Heart right ventricle (tissue), 16 donors: ENCODE measurements around the gene LUM. TPM values are rescaled to one million over a fixed set of nuclear protein-coding genes. Genes with fewer than 3 reads are reported as not detected.

Experiments
- ATAC-seq, 8 donors: fragments of 200-7000 bp; cut with Tn5 transposase; one replicate each; pipeline ENCODE4 v1.9.1; 2020; ENCODE audit warnings: mild to moderate bottlenecking in 8 of 8, moderate library complexity in 8 of 8, moderate number of reproducible peaks in 1 of 8
- DNase-seq, 2 donors: peaks; one replicate each; pipeline ENCODE4 v3.0.0-alpha.2; 2020
- H3K27ac ChIP-seq, 10 donors: fragments of 200-600 bp; sonication (generic) in 2 of 10; one replicate each; pipeline versions ENCODE4 v1.5.0 to v1.8.0; 2020 to 2022; ENCODE audit warnings: mild to moderate bottlenecking in 3 of 10
- H3K27me3 ChIP-seq, 7 donors: fragments of 200-600 bp; one replicate each; pipeline ENCODE4 v1.8.0; 2021 to 2022; ENCODE audit warnings: mild to moderate bottlenecking in 2 of 7
- H3K36me3 ChIP-seq, 9 donors: fragments of 200-600 bp; sonication (generic) in 1 of 9; one replicate each; pipeline versions ENCODE4 v1.5.0 to v1.8.0; 2020 to 2022; ENCODE audit warnings: mild to moderate bottlenecking in 2 of 9
- H3K4me1 ChIP-seq, 9 donors: fragments of 200-600 bp; sonication (generic) in 1 of 9; one replicate each; pipeline versions ENCODE4 v1.5.0 to v1.8.0; 2020 to 2022; ENCODE audit warnings: mild to moderate bottlenecking in 4 of 9
- H3K4me3 ChIP-seq, 10 donors: fragments of 200-600 bp; sonication (generic) in 2 of 10; one replicate each; pipeline versions ENCODE4 v1.5.0 to v1.8.0; 2020 to 2022; ENCODE audit warnings: mild to moderate bottlenecking in 7 of 10, moderate library complexity in 2 of 10
- H3K9me3 ChIP-seq, 11 donors: fragments of 200-600 bp in 10 of 11; sonication (generic) in 2 of 11; one replicate each; pipeline versions ENCODE4 v1.5.0 to v1.8.0; 2013 to 2022; ENCODE audit warnings: mild to moderate bottlenecking in 2 of 11, control low read depth in 1 of 11, moderate library complexity in 1 of 11
- WGBS, 2 donors: extraction: QIAGEN DNeasy Blood & Tissue Kit; methylation state at CpG; one replicate each; pipeline ENCODE4 v1.1.7; 2013; ENCODE audit warnings: inconsistent platforms in 1 of 2; 5-methylcytosine and 5-hydroxymethylcytosine counted together
- intact Hi-C, 10 donors: fragments of 100-400 bp; cut with DNase I; formaldehyde crosslinking; loops; one replicate each; pipeline versions ENCODE4 v1.11.1 to v1.14.2; 2022
- polyA plus RNA-seq, 2 donors: library from polyadenylated mRNA; stranded (reverse); fragments of 200-250 nt; gene quantifications; one replicate each; pipeline ENCODE4 v1.2.3, GENCODE V29; 2013
- total RNA-seq, 10 donors: library from RNA; stranded (reverse); fragmentation: NEBNext Ultra II Directional in 3 of 10; extraction: Animal tissue kit (Norgen Biotek cat#: 25700) in 3 of 10; gene quantifications; one replicate each; pipeline versions ENCODE4 v1.2.1 to v1.2.4, GENCODE V29; 2021 to 2023
- TF ChIP-seq, protein P1 (sequence below), 9 donors: fragments of 200-600 bp; sonication (generic) in 2 of 9; IDR thresholded peaks; one replicate each; pipeline versions ENCODE4 v1.5.0 to v1.8.0; 2021 to 2022; ENCODE audit warnings: antibody characterized with exemption in 9 of 9, mild to moderate bottlenecking in 5 of 9, moderate library complexity in 1 of 9
- donor health status: Arrhythmogenic right ventricular cardiomyopathy.
- donor health status: ischemic (EF 13 %, LVEDD 7.1; RV severe dilation, severe dysfunction).
- donor health status: healthy with polysubstance abuse.
- donor health status: DM: no; HTN: yes; CAD: no.
- donor health status: DM: no; HTN: no; CAD: no.
- donor health status: ischemic (EF 25% LVEDD 6.9; RV normal size, moderate dysfunction).
- donor health status: ischemic (EF 25% LVEDD 5.7; RV mildly dilated, moderate dysfunction).
- donor health status: healthy.
- donor health status: DM: yes; HTN: yes; CAD: no.
- donor health status: Ischemic cardiomyopathy.
- donor health status: ischemic (EF 35%, LVEDD 5.7; RV mildly dilated, moderate dysfunction).
- donor health status: nonischemic (EF 11% LVEDD 7.7; RV severe dilation, severe dysfunction).
- donor health status: DM: yes; HTN: yes; CAD: no.
- donor health status: PGD.
- donor health status: ischemic (EF 29% LVEDD 5.4; RV normal size, mild dysfunction).
- donor health status: nonischemic (EF 23%, LVEDD 6.1; RV moderate dilation, normal function).

The LUM gene
- total and polyA plus RNA-seq, 12 donors: 25.1 to 193 (median 98.9) TPM

DNA sequence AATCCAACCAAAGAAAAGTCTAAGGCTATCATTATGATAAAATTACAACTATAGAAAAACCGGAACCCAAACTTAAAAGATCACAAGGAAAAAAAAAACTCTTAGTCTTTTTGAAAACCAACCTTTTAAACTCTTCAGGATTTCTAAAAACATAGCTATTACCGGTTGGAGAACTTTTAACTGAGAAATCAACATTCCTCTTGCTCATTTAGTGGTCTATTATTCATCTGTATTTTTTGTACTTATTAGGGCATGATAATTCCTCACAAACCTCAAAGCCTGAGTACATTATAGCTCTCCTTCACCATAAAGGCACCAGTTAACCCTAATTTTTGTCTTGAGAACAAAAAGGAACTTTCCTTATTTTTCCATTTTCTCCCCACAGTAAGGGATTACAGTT, 10.4 kb downstream of the LUM start:
- Histone ChIP-seq H3K4me3 (no peak overlapping the region), H3K36me3 (peaks cover 0 to 22% (median 0%) of the 10 kb centered on the region in 9 donors), H3K27ac (no peak overlapping the region), H3K27me3 (no peaks in the 10 kb centered on the region), H3K9me3 (peaks cover 0 to 2% (median 0%) of the 10 kb centered on the region in 11 donors), H3K4me1 (no peaks in the 10 kb centered on the region)
- intact Hi-C loops: no loop called here
- DNase-seq (no peak), ATAC-seq (no peak)
- TF ChIP-seq, protein P1, sequence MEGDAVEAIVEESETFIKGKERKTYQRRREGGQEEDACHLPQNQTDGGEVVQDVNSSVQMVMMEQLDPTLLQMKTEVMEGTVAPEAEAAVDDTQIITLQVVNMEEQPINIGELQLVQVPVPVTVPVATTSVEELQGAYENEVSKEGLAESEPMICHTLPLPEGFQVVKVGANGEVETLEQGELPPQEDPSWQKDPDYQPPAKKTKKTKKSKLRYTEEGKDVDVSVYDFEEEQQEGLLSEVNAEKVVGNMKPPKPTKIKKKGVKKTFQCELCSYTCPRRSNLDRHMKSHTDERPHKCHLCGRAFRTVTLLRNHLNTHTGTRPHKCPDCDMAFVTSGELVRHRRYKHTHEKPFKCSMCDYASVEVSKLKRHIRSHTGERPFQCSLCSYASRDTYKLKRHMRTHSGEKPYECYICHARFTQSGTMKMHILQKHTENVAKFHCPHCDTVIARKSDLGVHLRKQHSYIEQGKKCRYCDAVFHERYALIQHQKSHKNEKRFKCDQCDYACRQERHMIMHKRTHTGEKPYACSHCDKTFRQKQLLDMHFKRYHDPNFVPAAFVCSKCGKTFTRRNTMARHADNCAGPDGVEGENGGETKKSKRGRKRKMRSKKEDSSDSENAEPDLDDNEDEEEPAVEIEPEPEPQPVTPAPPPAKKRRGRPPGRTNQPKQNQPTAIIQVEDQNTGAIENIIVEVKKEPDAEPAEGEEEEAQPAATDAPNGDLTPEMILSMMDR (IDR thresholded peaks at IDR 0.05): no peak
- WGBS, 2 donors: 84% methylated on average over 2 of the region's 2 CpGs

GRCh38 chr12:91099836-91100235, 11.5 kb downstream of the LUM start:
- TF ChIP-seq, protein P1 (IDR thresholded peaks at IDR 0.05): no peak
- no peaks in the 10 kb centered on the region for H3K27me3 ChIP-seq
- 71 to 73% methylated on average over 2 of the region's 2 CpGs for WGBS, 2 donors
- peak overlapping the region in 1 of 10 donors; percentile 8 for H3K27ac ChIP-seq
- intact Hi-C loops: loop anchor here in 1 of 10 donors (10.0 kb wide), 1 partner anchor 115 kb away; no protein-coding TSS in a partner anchor
- ATAC-seq: no peak
- DNase-seq: no peak
- peaks cover 0 to 22% (median 0%) of the 10 kb centered on the region in 9 donors for H3K36me3 ChIP-seq
- H3K4me1 ChIP-seq: no peaks in the 10 kb centered on the region
- no peak overlapping the region for H3K4me3 ChIP-seq
- peaks cover 0 to 10% (median 0%) of the 10 kb centered on the region in 11 donors for H3K9me3 ChIP-seq

DNA sequence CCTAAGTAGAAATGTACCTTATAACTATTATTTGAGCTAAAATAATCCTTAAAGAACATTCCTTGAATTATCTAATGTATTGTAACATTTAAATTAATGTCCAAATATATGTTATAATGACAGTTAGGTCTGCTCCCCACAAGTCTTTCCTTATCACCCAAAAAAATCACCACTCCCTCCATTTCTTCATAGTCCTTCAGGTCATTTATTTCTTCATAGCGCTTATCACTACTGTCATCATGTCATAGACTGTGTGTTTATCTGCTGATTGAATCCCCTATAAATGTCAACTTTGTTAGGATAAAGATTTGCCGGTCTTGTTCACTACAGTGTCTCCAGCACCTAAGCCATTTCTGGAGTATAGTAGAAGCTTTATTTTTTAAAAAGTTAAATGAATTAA, 12.0 kb downstream of the LUM start:
- intact Hi-C loops: loop anchor here in 1 of 10 donors (10.0 kb wide), 1 partner anchor 115 kb away; no protein-coding TSS in a partner anchor
- H3K27me3 ChIP-seq: no peaks in the 10 kb centered on the region
- peaks cover 0 to 10% (median 0%) of the 10 kb centered on the region in 11 donors for H3K9me3 ChIP-seq
- DNase-seq (no peak), ATAC-seq (no peak)
- peak overlapping the region in 2 of 10 donors; percentile 8 to 14 for H3K27ac ChIP-seq
- 48% methylated on average over 2 of the region's 2 CpGs for WGBS, 2 donors
- TF ChIP-seq, protein P1 (IDR thresholded peaks at IDR 0.05): no peak
- H3K4me3 ChIP-seq: no peak overlapping the region
- H3K4me1 ChIP-seq: no peaks in the 10 kb centered on the region
- peaks cover 0 to 22% (median 0%) of the 10 kb centered on the region in 9 donors for H3K36me3 ChIP-seq

- WGBS, 2 donors: 29 to 64% methylated on average over 3 of the region's 3 CpGs
- no peak for DNase-seq
- Histone ChIP-seq H3K27ac (peak overlapping the region in 2 of 10 donors; percentile 8 to 14), H3K27me3 (no peaks in the 10 kb centered on the region), H3K9me3 (peaks cover 0 to 10% (median 0%) of the 10 kb centered on the region in 11 donors), H3K4me1 (no peaks in the 10 kb centered on the region), H3K4me3 (no peak overlapping the region), H3K36me3 (peaks cover 0 to 19% (median 0%) of the 10 kb centered on the region in 9 donors)
- peak in 2 of 8 donors; percentile 39 to 77 for ATAC-seq
- TF ChIP-seq, protein P1 (IDR thresholded peaks at IDR 0.05): no peak
- intact Hi-C loops: loop anchor here in 1 of 10 donors (10.0 kb wide), 1 partner anchor 114 kb away; no protein-coding TSS in a partner anchor
Measured at GRCh38 chr12:91098941-91099340, 12.4 kb downstream of the LUM start.
